Stimulated activated CD8-positive, alpha-beta memory T cell treated with anti-CD3 and anti-CD28 coated beads, Interleukin-4, amount 100 ng/mL, for 24 hours (primary cell): ENCODE data around the gene SLC22A2.

Experiments
- DNase-seq: peaks from one replicate; pipeline ENCODE4 v3.0.0-alpha.2; 2020; ENCODE audit warnings: low read depth

Gene SLC22A2

GRCh38 chr6:160273750-160274149, 15.1 kb upstream of the SLC22A2 start:
- no peak for DNase-seq

DNA sequence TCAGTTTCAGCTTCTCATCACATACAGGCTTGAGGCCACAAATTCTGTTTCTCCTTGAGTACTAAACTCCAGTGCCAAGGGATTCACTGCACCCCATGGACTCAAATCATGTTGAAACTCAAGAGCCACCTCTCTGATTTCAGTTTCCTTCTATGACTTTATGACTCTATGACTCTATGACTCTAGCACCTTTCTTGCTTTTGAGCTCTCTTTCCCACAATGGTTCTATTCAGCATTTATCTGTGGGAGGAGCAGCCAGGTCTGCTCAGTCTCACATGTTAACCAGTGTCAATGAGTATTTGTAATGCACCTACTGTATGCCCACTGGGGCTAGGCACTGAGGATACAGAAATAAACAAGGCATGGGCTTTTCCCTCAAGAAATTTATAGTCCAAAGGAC, 14.6 kb upstream of the SLC22A2 start:
- DNase-seq = no peak

GRCh38 chr6:160272707-160273106, 14.1 kb upstream of the SLC22A2 start:
- DNase-seq = no peak

DNA sequence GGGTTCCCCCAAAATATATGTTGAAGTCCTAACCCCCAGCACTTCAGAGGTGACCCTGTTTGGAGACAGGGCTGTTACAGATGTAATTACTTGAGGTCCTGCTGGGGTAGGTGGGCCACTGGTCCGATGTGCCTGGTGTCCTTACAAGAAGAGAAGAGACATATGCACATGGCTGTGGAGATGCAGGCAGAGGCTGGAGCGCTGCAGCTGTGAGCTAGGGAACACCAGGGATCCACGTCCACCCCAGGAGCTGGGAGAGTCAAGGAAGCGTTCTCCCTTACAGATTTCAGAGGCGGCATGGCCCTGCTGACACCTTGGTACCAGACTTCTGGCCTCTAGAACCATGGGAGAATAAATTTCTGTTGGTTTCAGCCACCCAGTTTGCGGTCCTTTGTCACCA, 11.7 kb upstream of the SLC22A2 start:
- no peak for DNase-seq

GRCh38 chr6:160269771-160270170, 11.2 kb upstream of the SLC22A2 start:
- no peak for DNase-seq

GRCh38 chr6:160269023-160269521, 10.5 kb upstream of the SLC22A2 start:
- no peak for DNase-seq

DNA sequence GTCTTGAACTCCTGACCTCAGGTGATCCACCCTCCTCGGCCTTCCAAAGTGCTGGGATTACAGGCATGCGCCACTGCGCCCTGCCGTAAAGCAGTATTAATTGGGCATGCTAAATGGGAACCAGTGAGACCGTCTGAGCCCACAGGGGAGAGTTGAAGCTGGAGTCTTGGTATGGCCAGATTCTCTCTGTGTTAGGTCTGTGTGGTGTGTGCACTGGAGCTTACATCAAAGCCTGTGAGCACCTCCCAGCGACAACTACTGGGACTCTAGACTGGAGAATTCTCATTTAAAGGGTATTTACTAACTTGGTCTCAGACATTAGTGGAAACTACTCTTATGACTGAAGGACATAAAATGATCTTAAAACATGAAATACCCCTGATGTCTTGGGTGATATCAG, 8.5 kb upstream of the SLC22A2 start:
- no peak for DNase-seq

GRCh38 chr6:160265869-160266476, 7.4 kb upstream of the SLC22A2 start:
- no peak for DNase-seq

DNA sequence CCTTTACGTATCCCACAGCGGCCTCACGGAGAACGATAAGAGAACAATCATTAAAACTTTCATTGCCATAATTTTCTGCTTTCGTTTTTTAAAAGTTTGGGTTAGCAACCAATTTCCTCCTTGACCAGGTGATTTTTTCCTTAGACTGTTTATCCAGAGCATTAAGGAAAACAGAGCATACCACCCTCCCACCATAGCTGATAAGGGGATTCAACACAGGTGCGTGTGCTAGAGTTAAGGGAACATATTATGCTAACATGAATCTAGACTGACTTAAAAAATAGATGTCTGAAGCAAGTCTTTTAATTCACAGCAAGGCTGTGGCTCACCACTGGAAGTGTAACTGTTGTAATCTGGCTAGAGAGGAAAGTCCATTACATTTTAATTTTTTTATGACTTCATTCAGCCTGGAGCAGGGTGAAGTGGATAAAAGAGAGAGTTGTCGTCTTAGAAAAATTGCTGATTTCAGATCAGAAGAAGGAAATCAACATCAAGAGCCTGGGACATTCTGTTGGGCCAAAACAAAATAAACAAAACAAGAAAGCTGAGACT, 5.5 kb upstream of the SLC22A2 start:
- DNase-seq = no peak

DNA sequence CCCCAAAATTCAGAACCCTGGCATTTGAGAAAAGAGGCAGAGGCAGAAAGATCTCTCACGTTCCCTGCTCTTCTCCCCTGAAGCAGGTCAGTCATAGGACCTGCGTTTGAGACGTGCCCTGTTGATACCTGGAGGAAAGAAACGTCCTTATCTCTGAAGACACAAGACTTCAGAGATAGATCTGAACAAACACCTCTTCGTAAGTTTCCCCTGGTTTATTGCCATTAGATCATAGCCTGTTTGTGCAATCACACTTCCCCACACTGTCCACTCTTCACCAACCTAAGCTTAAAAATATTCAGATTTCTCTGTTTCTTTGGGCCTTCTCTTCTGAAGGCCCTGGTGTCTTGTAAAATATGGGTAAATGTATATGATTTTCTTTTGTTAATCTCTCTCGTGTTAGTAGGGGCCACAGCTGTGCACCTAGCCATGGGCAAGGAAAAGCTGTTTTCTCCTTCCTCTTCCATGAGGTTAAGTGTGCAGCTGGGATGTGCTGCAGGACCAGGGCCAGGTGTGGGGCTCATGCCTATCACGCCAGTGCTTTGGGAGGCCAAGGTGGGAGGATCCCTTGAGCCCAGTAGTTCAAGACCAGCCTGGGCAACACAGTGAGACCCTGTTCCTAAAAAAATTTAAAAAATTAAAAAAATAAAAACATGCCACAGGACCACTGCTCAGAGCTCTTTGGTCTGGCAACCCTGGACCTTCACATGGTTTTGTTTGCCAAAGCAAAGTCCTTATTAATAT, 4.7 kb upstream of the SLC22A2 start:
- DNase-seq = no peak

- no peak for DNase-seq
Observed at GRCh38 chr6:160261991-160262680, 3.5 kb upstream of the SLC22A2 start.

GRCh38 chr6:160260803-160261450, 2.3 kb upstream of the SLC22A2 start:
- no peak for DNase-seq

DNA sequence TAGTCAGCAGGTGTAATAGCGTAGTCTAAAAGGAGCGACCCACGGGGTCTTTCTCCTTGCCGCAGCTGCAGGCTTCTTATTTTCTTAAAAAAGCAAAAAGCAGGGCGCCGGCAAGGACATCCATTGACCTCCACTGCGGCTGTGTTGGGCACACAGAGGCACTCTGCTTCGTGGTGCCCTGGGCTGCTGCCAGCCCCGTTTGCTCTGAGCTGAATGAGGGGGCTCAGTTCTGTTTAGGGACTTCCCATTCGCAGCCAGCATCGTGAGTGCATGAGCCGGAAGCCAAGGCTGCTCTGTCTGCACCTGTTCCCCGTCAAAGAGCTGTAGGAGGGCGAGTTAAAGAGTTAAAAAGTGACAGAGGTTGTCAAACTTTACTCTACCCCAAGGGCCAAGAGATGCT, 1.7 kb upstream of the SLC22A2 start:
- DNase-seq = no peak

DNA sequence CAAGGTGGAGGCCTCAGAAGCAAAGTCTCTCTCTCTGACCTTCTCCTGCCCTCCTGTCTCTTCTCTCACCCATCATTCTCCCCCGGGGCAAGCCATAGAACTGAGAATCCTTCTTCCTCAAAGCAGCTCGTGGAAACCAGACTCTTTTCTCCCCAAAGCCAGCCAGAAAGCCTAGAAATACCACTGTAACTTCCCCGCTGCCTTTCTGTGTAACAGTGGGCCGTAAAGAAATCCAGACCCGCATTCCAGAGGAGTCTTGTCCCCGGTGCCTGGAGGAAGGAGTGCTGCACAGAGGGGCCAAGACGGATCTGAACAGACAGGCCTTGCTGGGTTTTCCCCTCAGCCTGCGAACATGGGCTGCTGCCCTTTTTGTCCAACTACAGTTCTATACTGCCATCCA, 977 bp upstream of the SLC22A2 start:
- DNase-seq = no peak

DNA sequence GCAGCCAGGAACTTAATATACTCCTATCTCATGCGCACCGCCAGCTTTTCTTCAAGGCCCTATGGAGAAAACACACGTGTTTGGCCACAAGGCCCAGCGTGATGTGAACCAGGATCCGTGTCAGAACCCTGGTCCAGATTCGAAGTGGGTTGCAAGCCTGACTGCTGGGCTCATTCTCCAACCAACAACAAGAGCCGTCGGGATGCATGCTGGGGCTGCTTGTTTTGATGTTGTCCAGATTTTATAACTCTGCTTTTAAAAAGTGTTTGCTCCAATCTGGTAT, 463 bp upstream of the SLC22A2 start:
- no peak for DNase-seq

DNA sequence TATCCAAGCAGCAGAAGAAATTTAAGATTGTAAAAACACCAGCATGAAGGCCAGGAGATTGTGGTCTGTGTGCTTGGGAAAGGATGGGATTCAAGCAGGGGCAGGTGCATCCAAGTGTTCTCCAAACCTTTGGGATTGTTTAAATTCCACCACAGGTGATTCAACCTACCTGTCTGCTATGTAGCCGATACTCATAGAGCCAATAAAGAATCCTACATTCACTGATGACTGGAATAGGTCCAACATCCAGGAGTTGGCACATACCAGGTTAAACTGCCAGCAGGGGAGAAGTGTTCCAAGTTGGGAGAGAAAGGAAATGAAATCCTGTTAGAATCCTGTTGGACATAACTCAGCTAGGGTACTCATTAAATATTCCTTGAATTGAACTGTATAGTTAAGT, 2.2 kb downstream of the SLC22A2 start:
- DNase-seq = no peak

DNA sequence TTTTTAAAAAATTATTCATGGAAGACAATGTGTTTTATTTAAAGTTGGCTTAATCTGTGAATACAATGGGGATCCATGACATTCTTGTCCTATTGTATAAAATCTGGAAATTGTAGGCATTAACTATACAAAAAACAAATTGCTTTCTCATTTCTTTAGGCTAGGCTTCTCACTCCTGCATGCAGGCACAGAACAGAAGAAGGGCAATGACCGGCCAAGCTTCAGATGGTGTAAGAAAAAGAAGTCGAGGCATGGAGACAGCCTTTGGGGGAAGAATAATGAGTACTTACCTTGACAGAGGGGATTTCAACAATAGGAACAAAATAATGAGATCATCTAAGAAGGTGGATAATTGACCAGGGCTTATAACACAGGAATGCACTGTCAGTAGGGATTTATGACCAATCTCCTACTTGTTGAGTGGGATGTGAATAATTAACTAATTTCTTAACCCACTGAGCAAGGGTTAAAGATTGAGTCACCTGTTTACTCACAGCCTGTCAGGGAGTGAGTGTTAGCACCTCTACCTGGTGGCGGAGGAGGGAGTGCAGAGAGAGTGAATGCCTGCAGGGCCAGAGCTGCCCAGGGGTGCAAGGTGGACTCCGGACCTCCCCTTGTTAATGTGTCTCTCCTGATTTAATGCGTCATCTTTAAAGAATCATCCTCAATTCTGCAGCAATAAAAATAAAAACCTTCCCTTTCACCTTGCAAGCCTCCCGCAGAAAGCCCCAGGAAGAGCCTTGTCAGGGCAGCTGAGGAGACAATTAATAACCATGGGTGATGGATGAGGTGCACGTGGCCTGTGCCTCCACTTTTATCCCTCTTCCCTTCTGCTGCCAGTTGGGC, 3.9 kb downstream of the SLC22A2 start:
- no peak for DNase-seq

DNA sequence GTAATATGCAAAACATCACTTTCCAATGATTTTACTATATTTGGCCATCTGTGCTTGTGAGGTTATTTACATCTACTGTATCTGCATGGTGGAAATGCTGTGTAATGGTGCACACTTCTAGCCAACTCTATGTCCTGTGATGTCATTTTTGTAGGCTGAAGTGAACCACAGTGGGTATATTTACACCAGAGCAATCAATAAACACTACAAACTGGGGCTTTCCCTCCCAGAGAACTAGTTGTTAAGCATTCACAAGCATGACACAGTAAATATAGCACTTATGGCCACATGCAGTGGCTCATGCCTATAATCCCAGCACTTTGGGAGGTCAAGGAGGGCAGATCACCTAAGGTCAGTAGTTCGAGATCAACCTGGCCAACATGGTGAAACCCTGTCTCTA, 4.9 kb downstream of the SLC22A2 start:
- DNase-seq = no peak

GRCh38 chr6:160253292-160253691, 5.3 kb downstream of the SLC22A2 start:
- DNase-seq = no peak

DNA sequence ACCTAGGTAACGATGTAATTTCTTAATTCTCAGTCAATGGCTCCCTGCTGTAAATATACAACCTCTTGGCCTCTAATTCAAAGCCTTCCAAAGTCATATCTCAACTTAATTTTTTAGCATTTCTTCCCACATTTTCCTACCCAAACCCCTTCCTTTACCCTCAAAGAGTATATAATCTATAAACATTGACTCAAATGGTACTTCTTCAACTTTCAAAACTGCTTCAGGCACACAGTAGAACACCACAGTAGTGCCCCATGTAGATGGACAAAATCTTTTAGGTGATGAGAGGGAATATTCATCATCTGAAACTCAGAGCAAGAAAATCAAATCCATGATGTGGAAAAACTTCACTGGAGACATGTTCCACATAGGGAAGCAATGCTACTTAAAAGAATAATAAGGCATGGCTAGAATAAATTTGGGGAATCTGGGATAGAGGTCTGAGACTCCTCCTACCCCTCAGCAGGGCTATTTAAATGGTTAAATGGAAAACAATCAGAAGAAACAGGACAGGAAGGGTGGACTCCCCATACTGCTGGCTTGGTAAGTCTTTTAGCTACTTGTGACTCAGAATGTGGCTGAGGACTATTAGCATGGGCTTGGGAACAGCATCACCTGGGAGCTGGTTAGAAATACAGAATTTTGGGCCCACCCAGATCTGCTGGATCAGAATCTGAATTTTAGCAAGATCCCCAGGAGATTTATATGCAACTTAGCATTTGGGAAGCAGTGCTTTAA, 6.4 kb downstream of the SLC22A2 start:
- DNase-seq = no peak

- DNase-seq = no peak
Observed at GRCh38 chr6:160249671-160250070, 8.9 kb downstream of the SLC22A2 start.
